ENCODE data around the gene NEK7. TPM values are rescaled to one million over a fixed set of nuclear protein-coding genes. Genes with fewer than 3 reads are reported as not detected.
A peak's percentile ranks its signal among the peaks of the same experiment; 100 is the strongest.

The NEK7 gene
- total and polyA plus RNA-seq, 2 of the 4 experiments (the other 2 are of a cell fraction): 89.0 to 467 TPM

GRCh38 chr1:198122693-198123092 is 34.1 kb upstream of the NEK7 start:
- CTCF ChIA-PET: interaction anchor here (0.7 kb wide), 1 partner anchor 323 kb away, joined by 7 read pairs; no protein-coding TSS in a partner anchor
- no peaks in the 10 kb centered on the region for H3K27me3 ChIP-seq (ENCODE audit: control insufficient read depth, insufficient read depth, low read length)
- peak overlapping the region; percentile 91 for H2AK9ac ChIP-seq (replicated peaks; ENCODE audit: low read depth, low read length, poor library complexity)
- H3K27ac ChIP-seq (ENCODE audit: insufficient read depth, low read length): peak overlapping the region; percentile 95
- peak overlapping the region; percentile 45; the same call in 1 of the 2 replicates for H3K9ac ChIP-seq (ENCODE audit: low read depth, low read length)
- peak overlapping the region; percentile 63 for H3K4me2 ChIP-seq (ENCODE audit: low read depth, low read length)
- POLR2A ChIA-PET (ENCODE audit: unreplicated experiment): no interaction called here
- H4K91ac ChIP-seq (ENCODE audit: insufficient read depth, low read depth, low read length): peak overlapping the region; percentile 95
- H4K20me1 ChIP-seq (ENCODE audit: insufficient read depth, low read length): no peaks in the 10 kb centered on the region
- intact Hi-C loops (cut with micrococcal nuclease): no loop called here
- peaks cover 0 to 10% of the 10 kb centered on the region in 2 experiments; a peak in 1 of 4 replicates for H3K79me1 ChIP-seq (ENCODE audit: low read depth in 1 of 2, low read length in 2 of 2)
- H3K4me1 ChIP-seq (ENCODE audit: control insufficient read depth, insufficient read depth, low read length): peaks cover 8% of the 10 kb centered on the region
- H2BK120ac ChIP-seq (ENCODE audit: low read depth, low read length): peak overlapping the region; percentile 97
- H3K18ac ChIP-seq (ENCODE audit: low read depth, low read length): peak overlapping the region; percentile 72
- H3K14ac ChIP-seq (replicated peaks; ENCODE audit: low read depth, low read length): peak overlapping the region; percentile 94
- in situ Hi-C loops (cut with MboI; ENCODE audit: low sequenced_read_pairs): no loop called here
- peak overlapping the region; percentile 93 for H3K23ac ChIP-seq (ENCODE audit: low read depth, low read length)
- ATAC-seq (ENCODE audit: low read depth): no peak
- H2BK15ac ChIP-seq (ENCODE audit: low read depth, low read length): peak overlapping the region; percentile 91; the same call in 2 of the 3 replicates
- peak overlapping the region; percentile 98 for H3K4ac ChIP-seq (ENCODE audit: low read depth, low read length)
- peak overlapping the region; percentile 97 for H2BK20ac ChIP-seq (ENCODE audit: low read depth, low read length)
- dilution Hi-C loops (cut with HindIII; ENCODE audit: low sequenced_read_pairs, unreplicated experiment): no loop called here
- no peak overlapping the region for H3K4me3 ChIP-seq (ENCODE audit: insufficient read depth, low read depth, low read length)
- H4K5ac ChIP-seq (ENCODE audit: low read depth, low read length): peak overlapping the region; percentile 31
- peak overlapping the region; percentile 74 for H3K56ac ChIP-seq (ENCODE audit: extremely low read depth, insufficient read depth, low read length)
- no CpG with 5 or more reads among the region's 1 CpG for WGBS, 2 experiments (ENCODE audit: extremely low coverage in 2 of 2, insufficient read length in 1 of 2)
- peak overlapping the region; percentile 98 for H2AK5ac ChIP-seq (ENCODE audit: low read depth, low read length)
- peak overlapping the region; percentile 55 for H2AFZ ChIP-seq (replicated peaks; ENCODE audit: low read length, poor library complexity)
- peak overlapping the region; percentile 91 for H2BK5ac ChIP-seq (ENCODE audit: low read depth, low read length, poor library complexity, severe bottlenecking)
- TF ChIP-seq, protein P1, sequence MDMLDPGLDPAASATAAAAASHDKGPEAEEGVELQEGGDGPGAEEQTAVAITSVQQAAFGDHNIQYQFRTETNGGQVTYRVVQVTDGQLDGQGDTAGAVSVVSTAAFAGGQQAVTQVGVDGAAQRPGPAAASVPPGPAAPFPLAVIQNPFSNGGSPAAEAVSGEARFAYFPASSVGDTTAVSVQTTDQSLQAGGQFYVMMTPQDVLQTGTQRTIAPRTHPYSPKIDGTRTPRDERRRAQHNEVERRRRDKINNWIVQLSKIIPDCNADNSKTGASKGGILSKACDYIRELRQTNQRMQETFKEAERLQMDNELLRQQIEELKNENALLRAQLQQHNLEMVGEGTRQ (IDR thresholded peaks at IDR 0.05; ENCODE audit: low read depth, low read length): no peak
- TF ChIP-seq, protein P2, sequence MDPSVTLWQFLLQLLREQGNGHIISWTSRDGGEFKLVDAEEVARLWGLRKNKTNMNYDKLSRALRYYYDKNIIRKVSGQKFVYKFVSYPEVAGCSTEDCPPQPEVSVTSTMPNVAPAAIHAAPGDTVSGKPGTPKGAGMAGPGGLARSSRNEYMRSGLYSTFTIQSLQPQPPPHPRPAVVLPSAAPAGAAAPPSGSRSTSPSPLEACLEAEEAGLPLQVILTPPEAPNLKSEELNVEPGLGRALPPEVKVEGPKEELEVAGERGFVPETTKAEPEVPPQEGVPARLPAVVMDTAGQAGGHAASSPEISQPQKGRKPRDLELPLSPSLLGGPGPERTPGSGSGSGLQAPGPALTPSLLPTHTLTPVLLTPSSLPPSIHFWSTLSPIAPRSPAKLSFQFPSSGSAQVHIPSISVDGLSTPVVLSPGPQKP (IDR thresholded peaks at IDR 0.05; ENCODE audit: borderline replicate concordance, low read depth, low read length): no peak
- no peak for TF ChIP-seq MAZ (IDR thresholded peaks at IDR 0.05; ENCODE audit: borderline replicate concordance, low read depth, low read length)
- 0 out of 2 replicates have a peak, but pooled peaks have one; percentile 9 for TF ChIP-seq FOS (IDR thresholded peaks at IDR 0.05; ENCODE audit: low read depth, low read length)
- peak; percentile 45 for DNase-seq
- H4K8ac ChIP-seq (ENCODE audit: low read depth in 2 of 2, low read length in 2 of 2): peak overlapping the region; percentile 92 to 97; a peak in 3 of 4 replicates
- no peaks in the 10 kb centered on the region for H3K36me3 ChIP-seq (ENCODE audit: control insufficient read depth, insufficient read depth, low read length)
- no TSS peak for BruUV-seq (replicated peaks)
- no peaks in the 10 kb centered on the region for H3K9me3 ChIP-seq (ENCODE audit: control insufficient read depth, insufficient read depth, low read length)
- peaks cover 9% of the 10 kb centered on the region; the same call in 1 of the 2 replicates for H3K9me1 ChIP-seq (ENCODE audit: insufficient read depth, low read length)
